NOMO-1 treated with DMSO at 0.1 percent for 48 hours (cell line): ENCODE measurements around the gene WARS2.

Experiments
- DNase-seq: peaks from one replicate; lab custom pipeline; 2025; ENCODE audit not compliant: unreplicated experiment; lab: John Stamatoyannopoulos, UW

Gene WARS2

DNA sequence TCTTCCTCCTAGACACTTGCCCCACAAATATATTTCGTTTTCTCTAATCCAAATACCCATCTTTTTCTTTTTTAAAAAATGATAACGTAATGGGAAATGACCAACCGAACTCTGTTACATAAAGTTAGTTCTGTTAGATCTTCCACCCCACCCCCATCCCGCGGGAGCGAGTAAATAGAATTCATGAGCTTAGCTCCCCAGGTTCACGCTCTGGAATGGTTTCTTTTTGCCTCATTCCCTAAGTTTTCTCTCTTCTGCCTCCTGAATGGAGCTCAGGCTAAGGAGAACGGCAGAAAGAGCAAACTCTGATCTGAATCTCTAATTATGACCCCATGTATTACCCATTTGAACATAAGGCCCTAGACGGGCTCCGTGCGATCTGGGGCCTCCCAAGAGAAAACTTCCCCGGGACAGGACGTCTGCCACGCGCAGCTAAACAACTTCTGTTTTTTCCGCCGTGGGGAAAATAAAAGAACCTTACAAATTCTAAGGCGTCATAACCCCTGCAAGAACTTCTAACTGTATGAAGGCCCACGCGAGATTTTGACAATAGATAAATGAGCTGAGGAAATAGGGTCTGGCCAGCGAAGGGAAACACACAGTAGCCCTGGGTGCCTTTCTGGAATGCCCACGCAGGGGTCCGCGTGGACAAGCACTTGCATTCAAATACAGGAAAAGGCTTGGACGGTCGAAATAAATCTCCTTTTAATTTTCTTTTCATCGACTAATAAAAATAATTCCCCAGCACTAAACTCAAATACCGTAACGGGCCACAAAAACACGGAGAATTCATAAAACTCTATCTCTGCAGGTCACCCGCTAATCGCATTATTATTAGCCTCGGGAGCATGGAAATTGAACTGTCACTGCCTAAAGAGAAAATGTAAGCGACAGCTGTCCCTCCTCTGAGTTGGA lies 154.6 kb downstream of the WARS2 start:
- no peak for DNase-seq

DNA sequence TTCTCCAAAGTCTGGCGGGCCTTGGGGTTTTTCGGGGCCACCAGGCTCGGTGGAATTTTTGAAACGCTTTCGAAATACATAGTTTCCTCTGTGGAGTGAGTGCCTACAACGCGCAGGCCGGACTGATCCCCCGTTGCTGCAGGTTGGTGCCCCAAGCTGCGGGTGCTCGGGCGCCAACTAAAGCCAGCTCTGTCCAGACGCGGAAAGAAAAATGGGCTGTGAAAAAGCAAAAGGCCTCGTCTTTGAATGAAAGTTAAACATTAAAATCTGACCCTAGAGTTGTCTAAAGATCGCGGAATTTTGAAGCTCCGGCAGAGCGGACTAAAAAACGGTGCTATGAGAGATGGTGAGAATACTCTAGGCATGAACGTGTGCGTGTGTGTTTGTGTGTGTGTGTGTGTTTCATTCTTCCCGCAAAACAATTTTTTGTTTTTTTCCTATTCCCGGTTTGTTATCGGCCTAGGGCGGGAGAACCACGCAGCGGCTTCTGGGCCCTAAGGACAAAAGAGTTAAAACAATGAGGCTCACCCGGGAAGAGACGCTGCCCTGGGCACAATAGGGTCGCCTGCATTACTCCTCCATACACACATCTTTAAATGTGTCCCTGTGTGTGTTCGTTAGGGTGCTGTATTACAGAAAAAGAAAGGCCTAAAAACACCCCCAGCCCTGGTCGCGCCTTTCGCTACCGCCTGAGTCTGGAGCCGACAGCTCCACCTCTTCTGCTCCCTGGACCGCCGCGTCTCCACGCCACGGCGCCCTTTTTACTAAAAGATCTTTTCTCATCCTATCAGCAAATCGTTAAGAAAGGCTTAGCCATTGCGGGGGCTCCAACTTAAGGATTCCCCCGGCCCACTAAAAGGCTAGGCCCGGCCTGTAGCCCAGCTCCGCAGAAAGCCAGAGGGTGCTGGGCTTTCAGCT lies 155.5 kb downstream of the WARS2 start:
- no peak for DNase-seq

GRCh38 chr1:118984086-118984721 lies 156.2 kb downstream of the WARS2 start:
- no peak for DNase-seq

DNA sequence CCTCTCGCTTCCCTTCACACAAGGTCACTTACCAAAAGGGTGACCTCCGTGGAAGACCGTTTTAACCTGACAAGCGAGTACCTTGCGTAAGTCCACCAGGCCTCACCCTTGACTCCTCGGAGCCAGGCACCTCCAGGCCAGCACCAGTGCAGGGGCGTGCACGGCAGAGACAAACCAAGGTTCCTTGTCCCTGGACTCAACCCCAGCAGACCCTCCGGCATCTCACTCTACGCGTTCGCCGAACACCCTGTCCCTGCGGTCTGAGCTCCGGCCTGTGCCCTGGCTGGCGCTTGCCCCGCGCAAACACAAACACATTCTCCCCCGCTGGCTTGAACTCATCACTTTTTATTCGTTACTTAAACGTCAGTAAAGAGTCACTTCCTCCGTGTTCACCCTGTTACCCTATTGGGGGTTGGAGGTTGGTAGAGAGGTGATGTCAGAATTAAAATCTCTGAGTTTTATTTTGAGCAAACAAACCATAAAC lies 156.9 kb downstream of the WARS2 start:
- no peak for DNase-seq

- DNase-seq, result no peak
Measured at GRCh38 chr1:118982821-118983557, 157.5 kb downstream of the WARS2 start.

DNA sequence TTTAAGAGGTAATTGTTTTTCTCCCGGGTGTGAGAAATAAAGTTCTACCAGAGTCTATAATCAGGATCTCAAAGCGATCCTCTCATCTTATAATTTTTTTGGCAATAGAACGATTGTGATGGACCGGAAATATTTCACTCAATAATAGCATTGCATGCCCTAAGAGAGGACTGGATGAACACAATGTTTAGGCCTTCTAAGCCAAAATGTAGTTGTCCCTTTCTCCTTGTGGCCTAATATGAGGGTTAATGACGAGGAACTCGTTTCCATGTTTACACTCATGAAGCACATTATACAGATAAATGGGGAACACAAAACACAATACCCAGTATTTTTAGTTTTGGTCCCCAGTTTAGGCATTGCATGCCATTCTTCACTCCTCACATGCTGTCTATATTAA lies 158.2 kb downstream of the WARS2 start:
- no peak for DNase-seq

DNA sequence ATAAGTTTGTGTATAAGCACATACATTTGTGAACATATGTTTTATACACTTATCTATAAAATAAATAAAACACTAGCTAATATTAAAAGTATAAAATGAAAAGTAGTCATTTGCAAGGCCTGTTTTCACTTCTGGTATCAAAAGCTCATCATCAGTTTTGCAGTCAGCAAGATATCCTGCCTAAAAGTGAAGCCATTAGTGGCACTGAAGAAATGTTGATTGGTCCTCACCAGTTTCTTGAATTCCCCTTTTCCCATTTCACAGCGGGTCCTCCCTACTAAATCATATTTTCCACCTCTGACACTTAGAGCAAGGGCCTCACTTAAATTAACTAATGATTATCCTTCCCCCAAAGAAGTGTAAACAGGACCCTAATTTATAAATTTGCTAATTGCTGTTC lies 159.0 kb downstream of the WARS2 start:
- DNase-seq, result no peak
